ENCODE results near the gene RET.

DNA sequence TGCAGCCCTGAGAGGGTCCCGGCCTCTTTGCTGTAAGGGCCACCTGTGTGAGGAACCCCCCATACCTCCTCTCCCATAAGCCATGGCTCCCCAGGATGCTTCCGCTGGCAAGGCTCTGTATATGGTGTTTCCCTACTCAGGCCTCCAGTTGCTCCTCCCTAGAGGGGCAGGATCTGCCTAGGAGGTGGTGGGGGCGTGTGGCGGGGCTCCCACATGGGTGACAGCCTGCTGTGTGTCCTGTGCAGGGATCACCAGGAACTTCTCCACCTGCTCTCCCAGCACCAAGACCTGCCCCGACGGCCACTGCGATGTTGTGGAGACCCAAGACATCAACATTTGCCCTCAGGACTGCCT lies 35.7 kb downstream of the RET start:
- TF ChIP-seq EZH2phosphoT487 (IDR thresholded peaks at IDR 0.05; ENCODE audit: borderline replicate concordance, low read length): no peak
- TF ChIP-seq, protein P1, sequence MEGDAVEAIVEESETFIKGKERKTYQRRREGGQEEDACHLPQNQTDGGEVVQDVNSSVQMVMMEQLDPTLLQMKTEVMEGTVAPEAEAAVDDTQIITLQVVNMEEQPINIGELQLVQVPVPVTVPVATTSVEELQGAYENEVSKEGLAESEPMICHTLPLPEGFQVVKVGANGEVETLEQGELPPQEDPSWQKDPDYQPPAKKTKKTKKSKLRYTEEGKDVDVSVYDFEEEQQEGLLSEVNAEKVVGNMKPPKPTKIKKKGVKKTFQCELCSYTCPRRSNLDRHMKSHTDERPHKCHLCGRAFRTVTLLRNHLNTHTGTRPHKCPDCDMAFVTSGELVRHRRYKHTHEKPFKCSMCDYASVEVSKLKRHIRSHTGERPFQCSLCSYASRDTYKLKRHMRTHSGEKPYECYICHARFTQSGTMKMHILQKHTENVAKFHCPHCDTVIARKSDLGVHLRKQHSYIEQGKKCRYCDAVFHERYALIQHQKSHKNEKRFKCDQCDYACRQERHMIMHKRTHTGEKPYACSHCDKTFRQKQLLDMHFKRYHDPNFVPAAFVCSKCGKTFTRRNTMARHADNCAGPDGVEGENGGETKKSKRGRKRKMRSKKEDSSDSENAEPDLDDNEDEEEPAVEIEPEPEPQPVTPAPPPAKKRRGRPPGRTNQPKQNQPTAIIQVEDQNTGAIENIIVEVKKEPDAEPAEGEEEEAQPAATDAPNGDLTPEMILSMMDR (IDR thresholded peaks at IDR 0.05; ENCODE audit: low read depth, low read length, poor library complexity, severe bottlenecking): no peak

All from DOHH2 (cell line).